BJ (cell line): ENCODE results near the gene TBK1. TPM values are rescaled to one million over a fixed set of nuclear protein-coding genes. Genes with fewer than 3 reads are reported as not detected.

Source experiments
- CTCF ChIA-PET: fragments of 350-600 bp; formaldehyde crosslinking; extraction: SDS; loops from one replicate; lab custom pipeline; 2021; ENCODE audit warnings: antibody characterized with exemption, inconsistent platforms; lab: Yijun Ruan, JAX
- POLR2A ChIA-PET: fragments of 300-600 bp; sonication (Branson Sonifier 250); formaldehyde crosslinking; extraction: SDS; loops from one replicate; lab custom pipeline; 2021; ENCODE audit warnings: antibody characterized with exemption; lab: Charles Lee
- DNase-seq: peaks from one replicate; pipeline ENCODE4 v3.0.0-alpha.2; 2011; ENCODE audit warnings: low read depth
- H3K27me3 ChIP-seq: 2 replicates; pipeline ENCODE4 v1.6.0; 2011; ENCODE audit warnings: low read length; ENCODE audit not compliant: control insufficient read depth, insufficient read depth
- H3K36me3 ChIP-seq: 2 replicates; pipeline ENCODE4 v1.5.1; 2011; ENCODE audit warnings: low read length; ENCODE audit not compliant: control insufficient read depth, insufficient read depth
- H3K4me3 ChIP-seq: 2 replicates; pipeline ENCODE4 v1.5.1; 2011; ENCODE audit warnings: low read depth, mild to moderate bottlenecking, control low read depth, low read length
- polyA plus RNA-seq: library from polyadenylated mRNA; depleted of rRNA; stranded (reverse); fragments of >200 nt; gene quantifications from 2 replicates; pipeline ENCODE4 v1.2.3, GENCODE V29; 2011
- TF ChIP-seq, protein P1 (sequence below): IDR thresholded peaks from 2 replicates; pipeline ENCODE4 v1.5.1; 2011; ENCODE audit warnings: low read depth, mild to moderate bottlenecking, control low read depth, inconsistent platforms, low read length, moderate library complexity; ENCODE audit not compliant: insufficient read depth

Gene TBK1
- polyA plus RNA-seq, 1 experiment = 5.7 TPM

DNA sequence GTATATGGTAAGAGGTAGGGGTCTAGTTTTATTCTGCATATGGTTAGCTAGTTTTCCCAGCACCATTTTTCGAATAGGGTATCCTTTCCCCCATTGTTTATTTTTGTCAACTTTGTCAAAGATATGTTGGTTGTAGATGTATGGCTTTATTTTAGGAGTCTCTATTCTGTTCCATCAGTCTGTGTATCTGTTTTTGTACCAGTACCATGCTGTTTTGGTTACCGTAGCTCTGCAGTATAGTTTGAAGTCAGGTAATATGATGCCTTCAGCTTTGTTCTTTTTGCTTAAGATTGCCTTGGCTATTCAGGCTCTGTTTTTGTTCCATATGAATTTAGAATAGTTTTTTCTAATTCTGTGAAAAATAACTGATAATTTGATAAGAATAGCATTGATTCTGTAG lies 24.9 kb downstream of the TBK1 start:
- POLR2A ChIA-PET = no interaction called here
- DNase-seq = no peak
- TF ChIP-seq, protein P1, sequence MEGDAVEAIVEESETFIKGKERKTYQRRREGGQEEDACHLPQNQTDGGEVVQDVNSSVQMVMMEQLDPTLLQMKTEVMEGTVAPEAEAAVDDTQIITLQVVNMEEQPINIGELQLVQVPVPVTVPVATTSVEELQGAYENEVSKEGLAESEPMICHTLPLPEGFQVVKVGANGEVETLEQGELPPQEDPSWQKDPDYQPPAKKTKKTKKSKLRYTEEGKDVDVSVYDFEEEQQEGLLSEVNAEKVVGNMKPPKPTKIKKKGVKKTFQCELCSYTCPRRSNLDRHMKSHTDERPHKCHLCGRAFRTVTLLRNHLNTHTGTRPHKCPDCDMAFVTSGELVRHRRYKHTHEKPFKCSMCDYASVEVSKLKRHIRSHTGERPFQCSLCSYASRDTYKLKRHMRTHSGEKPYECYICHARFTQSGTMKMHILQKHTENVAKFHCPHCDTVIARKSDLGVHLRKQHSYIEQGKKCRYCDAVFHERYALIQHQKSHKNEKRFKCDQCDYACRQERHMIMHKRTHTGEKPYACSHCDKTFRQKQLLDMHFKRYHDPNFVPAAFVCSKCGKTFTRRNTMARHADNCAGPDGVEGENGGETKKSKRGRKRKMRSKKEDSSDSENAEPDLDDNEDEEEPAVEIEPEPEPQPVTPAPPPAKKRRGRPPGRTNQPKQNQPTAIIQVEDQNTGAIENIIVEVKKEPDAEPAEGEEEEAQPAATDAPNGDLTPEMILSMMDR = no peak
- CTCF ChIA-PET = no interaction called here
- H3K27me3 ChIP-seq = no peaks in the 10 kb centered on the region
- H3K4me3 ChIP-seq = no peak overlapping the region
- no peaks in the 10 kb centered on the region for H3K36me3 ChIP-seq

DNA sequence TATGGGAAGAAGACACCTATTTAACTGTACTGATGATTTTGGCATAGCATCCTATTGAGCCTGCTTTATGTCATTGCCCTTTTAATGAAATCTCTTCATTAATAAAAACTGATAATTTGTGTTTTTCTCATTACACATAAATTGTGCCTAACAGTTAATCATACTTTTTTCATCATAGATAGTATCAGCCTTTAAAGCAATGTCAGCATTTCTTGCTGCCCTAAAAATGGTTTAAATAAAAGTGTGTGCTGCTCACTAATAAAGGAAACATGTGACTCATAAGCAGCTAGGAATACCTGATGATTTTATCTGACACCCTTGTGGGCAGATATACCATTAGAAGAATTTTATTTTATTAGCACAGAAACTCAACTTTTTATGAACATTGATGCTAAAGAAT lies 26.7 kb downstream of the TBK1 start:
- POLR2A ChIA-PET = interaction anchor here (0.5 kb wide), 1 partner anchor 242 kb away, joined by 4 read pairs; no protein-coding TSS in a partner anchor
- Histone ChIP-seq H3K36me3 (no peaks in the 10 kb centered on the region), H3K27me3 (no peaks in the 10 kb centered on the region), H3K4me3 (no peak overlapping the region)
- no peak for DNase-seq
- TF ChIP-seq, protein P1 = no peak
- CTCF ChIA-PET = no interaction called here

DNA sequence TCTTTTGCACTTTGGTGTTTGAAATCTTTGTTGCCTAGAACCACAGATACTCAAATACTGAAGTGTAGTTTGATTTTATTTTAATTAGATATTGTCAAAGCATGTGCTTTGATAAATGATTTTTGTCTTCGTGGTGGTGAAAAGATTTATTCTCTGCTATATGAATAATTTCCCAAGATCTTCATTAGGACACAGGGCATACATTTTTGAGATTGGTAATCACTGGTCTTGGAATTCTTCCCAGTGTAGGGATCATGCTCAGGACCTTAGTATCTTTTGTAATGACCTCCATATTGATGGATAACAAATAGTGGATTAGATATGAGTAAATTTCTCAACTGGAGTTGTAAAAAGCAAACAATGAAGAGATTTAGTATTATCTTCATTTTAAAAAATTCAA lies 28.2 kb downstream of the TBK1 start:
- no peaks in the 10 kb centered on the region for H3K36me3 ChIP-seq
- no peak overlapping the region for H3K4me3 ChIP-seq
- ChIA-PET POLR2A (no interaction called here), CTCF (no interaction called here)
- TF ChIP-seq, protein P1 = no peak
- DNase-seq = no peak
- no peaks in the 10 kb centered on the region for H3K27me3 ChIP-seq

DNA sequence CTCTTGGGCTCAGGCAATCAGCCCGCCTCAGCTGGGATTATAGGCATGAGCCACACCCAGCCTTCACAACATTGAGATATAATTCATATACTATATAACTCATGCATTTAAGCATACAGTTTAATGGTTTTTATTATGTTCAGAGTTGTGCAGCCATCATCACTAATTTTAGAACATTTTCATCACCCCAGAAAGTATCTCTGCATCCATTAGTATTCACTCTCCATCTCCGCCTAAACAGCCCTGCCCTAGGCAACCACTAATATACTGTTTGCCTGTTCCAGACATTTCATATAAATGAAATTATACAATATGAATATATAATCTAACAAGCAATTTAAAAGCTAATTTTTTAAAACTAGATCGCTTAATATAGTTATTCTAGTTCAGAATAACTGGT lies 34.7 kb downstream of the TBK1 start:
- Histone ChIP-seq H3K36me3 (peaks cover 2% of the 10 kb centered on the region), H3K4me3 (no peak overlapping the region), H3K27me3 (no peaks in the 10 kb centered on the region)
- ChIA-PET CTCF (no interaction called here), POLR2A (no interaction called here)
- no peak for DNase-seq
- TF ChIP-seq, protein P1 = no peak

DNA sequence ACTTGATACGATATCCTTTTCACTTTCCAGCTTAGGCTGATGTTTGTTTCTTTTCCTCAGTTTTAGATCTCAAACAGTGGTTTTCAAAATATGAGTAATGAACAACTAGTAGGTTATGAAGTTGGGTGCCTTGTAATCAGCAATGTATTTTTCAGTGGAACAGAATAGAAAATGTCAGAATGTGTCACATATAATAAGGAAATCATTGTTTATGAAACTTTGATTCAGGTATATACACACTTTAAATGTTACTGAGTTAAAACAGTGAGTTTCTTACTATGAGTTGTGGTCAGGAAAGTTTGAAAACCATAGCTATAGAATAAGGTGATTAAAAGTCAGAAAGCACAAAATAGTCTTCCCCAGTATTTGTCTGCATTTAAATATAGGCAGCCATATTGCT lies 39.8 kb downstream of the TBK1 start:
- CTCF ChIA-PET = interaction anchor here (1.5 kb wide), 1 partner anchor 10 kb away, joined by 4 read pairs; no protein-coding TSS in a partner anchor
- H3K4me3 ChIP-seq = no peak overlapping the region
- peaks cover 5% of the 10 kb centered on the region for H3K36me3 ChIP-seq
- POLR2A ChIA-PET = no interaction called here
- TF ChIP-seq, protein P1 = no peak
- H3K27me3 ChIP-seq = no peaks in the 10 kb centered on the region
- DNase-seq = no peak
